WI38 (cell line): ENCODE measurements around the gene SYN1.

Experiments used
- H3K4me3 ChIP-seq: 2 replicates; pipeline ENCODE4 v1.5.1; 2011; ENCODE audit warnings: low read depth, mild to moderate bottlenecking, control low read depth, low read length
- TF ChIP-seq, protein P1 (sequence below): IDR thresholded peaks from 2 replicates; pipeline ENCODE4 v1.5.1; 2012; ENCODE audit warnings: low read depth, mild to moderate bottlenecking, control low read depth, low read length

SYN1 gene

DNA sequence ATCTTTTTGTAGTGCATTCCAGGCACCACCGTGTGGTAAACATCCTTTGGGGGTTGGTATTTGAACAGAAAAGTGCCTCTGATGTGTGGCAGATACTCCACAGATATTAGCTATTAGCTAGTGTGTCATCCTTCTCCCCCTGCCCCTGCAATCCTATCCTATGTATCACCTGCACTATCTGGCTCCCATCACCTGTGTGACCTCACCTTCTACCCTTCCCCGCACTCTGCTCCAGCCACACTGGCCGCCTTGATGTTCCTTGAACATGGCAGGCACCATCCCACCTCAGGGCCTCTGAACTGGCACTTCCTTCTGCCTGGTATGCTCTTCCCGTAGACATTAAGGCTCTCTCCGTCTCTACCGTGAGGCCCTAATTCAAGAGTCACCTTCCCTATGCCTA lies 27.0 kb upstream of the SYN1 start:
- TF ChIP-seq, protein P1, sequence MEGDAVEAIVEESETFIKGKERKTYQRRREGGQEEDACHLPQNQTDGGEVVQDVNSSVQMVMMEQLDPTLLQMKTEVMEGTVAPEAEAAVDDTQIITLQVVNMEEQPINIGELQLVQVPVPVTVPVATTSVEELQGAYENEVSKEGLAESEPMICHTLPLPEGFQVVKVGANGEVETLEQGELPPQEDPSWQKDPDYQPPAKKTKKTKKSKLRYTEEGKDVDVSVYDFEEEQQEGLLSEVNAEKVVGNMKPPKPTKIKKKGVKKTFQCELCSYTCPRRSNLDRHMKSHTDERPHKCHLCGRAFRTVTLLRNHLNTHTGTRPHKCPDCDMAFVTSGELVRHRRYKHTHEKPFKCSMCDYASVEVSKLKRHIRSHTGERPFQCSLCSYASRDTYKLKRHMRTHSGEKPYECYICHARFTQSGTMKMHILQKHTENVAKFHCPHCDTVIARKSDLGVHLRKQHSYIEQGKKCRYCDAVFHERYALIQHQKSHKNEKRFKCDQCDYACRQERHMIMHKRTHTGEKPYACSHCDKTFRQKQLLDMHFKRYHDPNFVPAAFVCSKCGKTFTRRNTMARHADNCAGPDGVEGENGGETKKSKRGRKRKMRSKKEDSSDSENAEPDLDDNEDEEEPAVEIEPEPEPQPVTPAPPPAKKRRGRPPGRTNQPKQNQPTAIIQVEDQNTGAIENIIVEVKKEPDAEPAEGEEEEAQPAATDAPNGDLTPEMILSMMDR, result no peak
- H3K4me3 ChIP-seq, result no peak overlapping the region

GRCh38 chrX:47645530-47645929 lies 25.9 kb upstream of the SYN1 start:
- TF ChIP-seq, protein P1, result no peak
- H3K4me3 ChIP-seq, result no peak overlapping the region

DNA sequence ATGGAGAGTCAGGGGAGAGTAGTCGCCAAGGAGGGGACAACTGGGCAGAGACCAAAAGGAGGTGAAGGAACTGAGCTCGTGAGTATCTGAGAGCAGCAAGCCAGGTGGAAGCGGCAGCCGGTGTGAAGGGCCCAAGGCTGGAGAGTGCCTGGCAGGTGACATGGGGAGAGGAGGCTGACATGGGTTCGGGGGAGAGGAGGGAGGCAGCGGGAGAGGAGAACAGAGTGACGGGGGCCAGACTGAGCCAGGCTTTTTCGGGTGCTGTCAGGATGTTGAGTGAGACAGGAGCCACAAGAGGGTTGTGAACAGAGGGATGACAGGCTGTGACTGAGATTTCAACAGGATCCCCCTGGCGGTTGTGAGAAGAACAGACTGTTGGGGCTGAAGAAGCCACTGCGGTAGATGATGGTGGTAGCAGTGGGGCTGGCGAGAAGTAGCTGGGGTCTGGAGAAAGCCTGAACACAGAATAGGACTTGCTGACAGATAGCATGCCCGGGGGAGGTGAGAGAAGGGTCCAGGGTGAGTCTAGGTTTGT lies 25.0 kb upstream of the SYN1 start:
- H3K4me3 ChIP-seq, result no peak overlapping the region
- TF ChIP-seq, protein P1, result peak; percentile 59

DNA sequence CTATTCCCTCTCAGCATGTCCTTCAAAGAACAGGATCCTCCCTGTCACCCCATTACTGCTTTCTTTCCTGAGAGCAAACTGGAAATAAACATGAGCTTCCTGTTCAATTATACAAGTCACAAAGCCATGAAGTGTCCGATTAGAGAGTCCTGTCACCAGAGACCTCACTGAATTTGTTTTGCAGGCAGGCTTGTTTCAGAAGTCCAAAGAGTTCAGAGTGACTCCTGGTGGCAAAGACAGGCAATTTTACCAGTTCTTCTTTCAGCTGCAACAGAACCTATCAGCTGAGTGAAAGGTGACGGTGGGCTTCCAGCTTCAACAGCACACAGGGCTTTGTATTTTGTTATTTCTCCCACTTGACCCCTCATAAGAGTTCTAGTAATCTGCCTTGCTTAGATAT lies 24.3 kb upstream of the SYN1 start:
- H3K4me3 ChIP-seq, result no peak overlapping the region
- TF ChIP-seq, protein P1, result peak; percentile 38

DNA sequence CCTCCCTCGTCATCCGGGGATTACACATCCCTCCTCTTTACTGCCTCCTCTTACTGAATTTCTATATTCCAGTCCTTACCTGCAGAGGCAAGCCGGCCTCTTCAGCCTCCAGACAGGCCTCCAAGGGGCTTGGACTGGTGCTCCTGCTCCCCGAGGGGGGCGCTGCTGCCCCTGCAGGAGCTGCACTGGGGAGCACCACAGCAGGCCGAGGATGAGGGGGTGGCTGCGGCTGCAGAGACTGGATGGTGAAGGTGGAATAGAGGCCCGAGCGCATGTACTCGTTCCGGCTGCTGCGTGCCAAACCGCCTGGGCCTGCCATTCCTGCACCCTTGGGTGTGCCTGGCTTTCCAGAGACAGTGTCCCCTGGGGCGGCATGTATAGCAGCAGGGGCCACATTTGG lies 19.2 kb upstream of the SYN1 start:
- TF ChIP-seq, protein P1, result no peak
- no peak overlapping the region for H3K4me3 ChIP-seq

DNA sequence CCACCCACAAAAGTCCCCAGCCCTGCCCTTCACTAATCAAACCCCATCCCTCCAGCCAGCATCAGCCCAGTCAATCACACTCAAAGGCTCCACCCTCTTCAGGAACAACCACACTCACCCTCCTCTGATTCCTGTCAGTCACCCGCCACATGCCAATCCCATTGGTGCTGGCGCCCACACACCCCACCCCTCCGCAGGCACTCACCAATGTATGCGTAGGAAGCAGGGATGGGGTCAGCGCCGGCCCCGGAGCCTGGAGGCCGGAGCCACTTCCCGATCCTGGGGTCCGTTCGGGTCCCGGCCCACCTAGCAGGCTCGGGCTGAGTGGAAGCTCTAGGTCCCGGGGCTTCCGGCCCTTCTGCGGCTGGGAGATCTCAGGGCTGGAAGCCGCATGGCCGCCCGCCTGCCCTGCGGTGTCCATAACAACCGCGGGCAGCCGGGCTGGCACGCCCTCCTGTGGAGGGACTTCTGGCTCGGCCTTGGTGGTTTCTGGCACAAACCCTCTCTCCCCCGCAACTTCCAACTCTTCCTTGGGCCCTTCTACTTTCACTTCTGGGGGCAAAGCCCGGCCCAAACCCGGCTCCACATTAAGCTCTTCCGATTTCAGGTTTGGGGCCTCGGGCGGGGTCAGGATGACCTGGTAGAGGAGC lies 18.0 kb upstream of the SYN1 start:
- TF ChIP-seq, protein P1, result no peak
- no peak overlapping the region for H3K4me3 ChIP-seq

DNA sequence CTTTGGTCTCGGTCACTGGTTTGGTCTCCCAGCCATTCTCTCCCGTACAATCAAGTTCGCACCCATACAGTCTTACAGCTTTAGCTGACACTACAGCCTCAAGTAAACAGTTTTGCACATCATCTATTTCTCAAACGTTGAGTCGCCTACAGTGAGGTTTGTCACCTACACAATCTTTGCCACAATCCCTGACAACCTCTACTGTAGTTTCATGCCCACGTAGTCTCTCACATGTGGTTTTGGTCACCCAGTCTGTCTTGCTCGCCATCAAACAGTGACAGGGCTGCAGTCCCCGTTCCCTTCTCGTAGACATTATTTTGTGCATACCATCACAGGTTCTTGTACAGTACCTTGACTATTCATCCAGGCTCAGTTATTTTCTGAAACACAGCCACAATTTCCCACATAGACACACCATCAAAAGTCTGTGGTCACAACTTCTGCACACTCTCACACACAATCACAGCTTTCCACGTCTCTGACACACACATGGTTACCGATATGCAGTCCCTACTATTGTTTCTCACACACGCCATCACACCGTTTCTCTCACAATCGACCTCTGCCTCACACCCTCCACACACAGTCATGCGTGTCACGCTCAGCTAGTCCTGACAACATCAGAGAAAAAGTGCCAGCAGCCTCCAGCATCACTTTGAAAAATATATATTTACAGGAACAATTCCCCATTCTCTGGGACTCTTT lies 15.4 kb upstream of the SYN1 start:
- no peak overlapping the region for H3K4me3 ChIP-seq
- TF ChIP-seq, protein P1, result no peak
